Measurements from ENCODE around the gene SHISA3.

DNA sequence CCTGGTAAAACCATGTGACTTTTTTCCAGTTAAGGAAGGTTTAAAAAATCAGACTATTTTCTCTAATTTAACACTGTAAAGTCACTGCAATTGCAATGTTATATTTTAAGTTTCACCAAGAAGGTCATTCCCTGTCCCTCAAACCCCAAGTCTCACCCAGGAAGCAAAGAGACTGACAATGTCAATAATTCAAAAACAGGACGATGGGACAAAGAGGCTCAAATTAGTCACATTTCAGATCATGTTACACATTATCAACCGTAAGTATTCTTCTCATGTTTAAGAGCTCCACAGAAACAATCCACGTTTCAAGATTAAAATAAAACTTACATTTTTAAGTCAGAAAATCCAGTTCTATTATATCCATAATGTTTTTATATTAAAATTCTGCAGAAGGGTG lies 13.2 kb downstream of the SHISA3 start:
- TF ChIP-seq, protein P1, sequence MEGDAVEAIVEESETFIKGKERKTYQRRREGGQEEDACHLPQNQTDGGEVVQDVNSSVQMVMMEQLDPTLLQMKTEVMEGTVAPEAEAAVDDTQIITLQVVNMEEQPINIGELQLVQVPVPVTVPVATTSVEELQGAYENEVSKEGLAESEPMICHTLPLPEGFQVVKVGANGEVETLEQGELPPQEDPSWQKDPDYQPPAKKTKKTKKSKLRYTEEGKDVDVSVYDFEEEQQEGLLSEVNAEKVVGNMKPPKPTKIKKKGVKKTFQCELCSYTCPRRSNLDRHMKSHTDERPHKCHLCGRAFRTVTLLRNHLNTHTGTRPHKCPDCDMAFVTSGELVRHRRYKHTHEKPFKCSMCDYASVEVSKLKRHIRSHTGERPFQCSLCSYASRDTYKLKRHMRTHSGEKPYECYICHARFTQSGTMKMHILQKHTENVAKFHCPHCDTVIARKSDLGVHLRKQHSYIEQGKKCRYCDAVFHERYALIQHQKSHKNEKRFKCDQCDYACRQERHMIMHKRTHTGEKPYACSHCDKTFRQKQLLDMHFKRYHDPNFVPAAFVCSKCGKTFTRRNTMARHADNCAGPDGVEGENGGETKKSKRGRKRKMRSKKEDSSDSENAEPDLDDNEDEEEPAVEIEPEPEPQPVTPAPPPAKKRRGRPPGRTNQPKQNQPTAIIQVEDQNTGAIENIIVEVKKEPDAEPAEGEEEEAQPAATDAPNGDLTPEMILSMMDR (IDR thresholded peaks at IDR 0.05; ENCODE audit: low read depth, low read length) = no peak
- TF ChIP-seq, protein P2, sequence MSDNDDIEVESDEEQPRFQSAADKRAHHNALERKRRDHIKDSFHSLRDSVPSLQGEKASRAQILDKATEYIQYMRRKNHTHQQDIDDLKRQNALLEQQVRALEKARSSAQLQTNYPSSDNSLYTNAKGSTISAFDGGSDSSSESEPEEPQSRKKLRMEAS (IDR thresholded peaks at IDR 0.05; ENCODE audit: low read depth, low read length) = no peak
